SK-N-SH (cell line): Measurements from ENCODE around the gene CISD1. TPM values are rescaled to one million over a fixed set of nuclear protein-coding genes. Genes with fewer than 3 reads are reported as not detected.

ENCODE experiments used
- CTCF ChIA-PET: fragments of 300-600, 350-600 bp; formaldehyde crosslinking; extraction: SDS; loops from one replicate; lab custom pipeline; 2021; lab: Yijun Ruan, JAX
- POLR2A ChIA-PET: fragments of 350-600 bp; sonication (Branson Sonifier 250); formaldehyde crosslinking; extraction: SDS; loops from one replicate; lab custom pipeline; 2020; ENCODE audit warnings: antibody characterized with exemption, inconsistent platforms; lab: Yijun Ruan, JAX
- DNase-seq: peaks from one replicate; pipeline ENCODE4 v3.0.0; 2012
- H2AFZ ChIP-seq: fragments of 200-600 bp; sonication (generic); 2 replicates; pipeline ENCODE4 v1.8.1; 2016; ENCODE audit warnings: antibody characterized with exemption, mild to moderate bottlenecking, low read depth
- H3F3A ChIP-seq: fragments of 200-600 bp; sonication (generic); replicated peaks from 2 replicates; pipeline ENCODE3; 2016; ENCODE audit warnings: antibody characterized with exemption, mild to moderate bottlenecking; ENCODE audit not compliant: insufficient read depth
- H3K27ac ChIP-seq, 2 experiments: fragments of 200-500 bp in 1 of 2; fragments of 200-600 bp in 1 of 2; sonication (Bioruptor generic) in 1 of 2; sonication (generic), shearing (Covaris generic) in 1 of 2; 2 replicates each; pipeline versions ENCODE4 v1.5.1 to v1.6.1; 2014 to 2016; ENCODE audit warnings: low read depth in 2 of 2, inconsistent platforms in 1 of 2, low read length in 1 of 2, mild to moderate bottlenecking in 1 of 2, mixed read lengths in 1 of 2
- H3K27me3 ChIP-seq: fragments of 200-600 bp; sonication (generic), shearing (Covaris generic); 2 replicates; pipeline ENCODE4 v1.6.1; 2016; ENCODE audit warnings: mixed run types; ENCODE audit not compliant: insufficient read depth
- H3K36me3 ChIP-seq, 2 experiments: fragments of 200-500 bp in 1 of 2; fragments of 200-600 bp in 1 of 2; sonication (Bioruptor generic) in 1 of 2; sonication (generic) in 1 of 2; replicated peaks in 1 of 2; 2 replicates each; pipeline versions ENCODE3 to v1.5.1; 2014 to 2016; ENCODE audit warnings: low read length in 1 of 2, mild to moderate bottlenecking in 1 of 2; ENCODE audit not compliant: insufficient read depth in 2 of 2, control insufficient read depth in 1 of 2
- H3K4me1 ChIP-seq, 2 experiments: fragments of 200-500 bp in 1 of 2; fragments of 200-600 bp in 1 of 2; sonication (Bioruptor generic) in 1 of 2; sonication (generic), shearing (Covaris generic) in 1 of 2; 2 replicates each; pipeline versions ENCODE4 v1.5.1 to v1.6.1; 2014 to 2016; ENCODE audit warnings: low read depth in 1 of 2, low read length in 1 of 2, mixed run types in 1 of 2; ENCODE audit not compliant: insufficient read depth in 2 of 2, control insufficient read depth in 1 of 2
- H3K4me2 ChIP-seq: fragments of 200-600 bp; sonication (generic), shearing (Covaris generic); 2 replicates; pipeline ENCODE4 v1.6.1; 2017; ENCODE audit warnings: mixed run types
- H3K4me3 ChIP-seq, 2 experiments: fragments of 200-500 bp in 1 of 2; fragments of 200-600 bp in 1 of 2; sonication (Bioruptor generic) in 1 of 2; sonication (generic), shearing (Covaris generic) in 1 of 2; 2 replicates each; pipeline versions ENCODE4 v1.5.1 to v1.8.1; 2014 to 2016; ENCODE audit warnings: low read depth in 2 of 2, inconsistent platforms in 1 of 2, low read length in 1 of 2, mild to moderate bottlenecking in 1 of 2, mixed read lengths in 1 of 2, moderate library complexity in 1 of 2
- H3K79me2 ChIP-seq: fragments of 200-600 bp; sonication (generic); 2 replicates; pipeline ENCODE4 v1.8.1; 2017; ENCODE audit warnings: mild to moderate bottlenecking; ENCODE audit not compliant: insufficient read depth
- H3K9ac ChIP-seq: fragments of 200-600 bp; sonication (generic); 2 replicates; pipeline ENCODE4 v1.6.1; 2017; ENCODE audit warnings: mixed run types
- H3K9me2 ChIP-seq: fragments of 200-600 bp; sonication (generic); 2 replicates; pipeline ENCODE4 v1.6.1; 2017; ENCODE audit warnings: mixed run types
- H3K9me3 ChIP-seq: fragments of 200-600 bp; sonication (generic); 2 replicates; pipeline ENCODE4 v1.6.1; 2017; ENCODE audit warnings: mixed run types, mild to moderate bottlenecking, moderate library complexity
- H4K20me1 ChIP-seq: fragments of 200-600 bp; sonication (generic); 2 replicates; pipeline ENCODE4 v1.6.1; 2017; ENCODE audit warnings: mild to moderate bottlenecking, mixed run types; ENCODE audit not compliant: insufficient read depth
- CTCF ChIP-seq: fragments of 200-600 bp; sonication (generic); IDR thresholded peaks from 2 replicates; pipeline ENCODE4 v1.6.1; 2017; ENCODE audit warnings: antibody characterized with exemption, mild to moderate bottlenecking, moderate library complexity
- ELF1 ChIP-seq: IDR thresholded peaks from 2 replicates; pipeline ENCODE4 v1.4.0; 2012
- EZH2phosphoT487 ChIP-seq: fragments of 200-600 bp; sonication (generic); IDR thresholded peaks from 2 replicates; pipeline ENCODE4 v1.6.1; 2017; ENCODE audit warnings: low read depth, mixed run types, mild to moderate bottlenecking, antibody characterized with exemption, moderate library complexity, borderline replicate concordance
- FOXJ3 ChIP-seq: sonication (generic); formaldehyde crosslinking; IDR thresholded peaks from 2 replicates; pipeline ENCODE4 v1.5.1; 2020; ENCODE audit warnings: mild to moderate bottlenecking, missing genetic modification reagents
- FOXM1 ChIP-seq: IDR thresholded peaks from 2 replicates; pipeline ENCODE4 v1.4.0; 2012; ENCODE audit warnings: low read depth, mild to moderate bottlenecking
- GATA2 ChIP-seq: sonication (generic); formaldehyde crosslinking; IDR thresholded peaks from 2 replicates; pipeline ENCODE4 v1.5.0; 2020; ENCODE audit warnings: mild to moderate bottlenecking, missing genetic modification reagents
- MAX ChIP-seq: IDR thresholded peaks from 2 replicates; pipeline ENCODE4 v1.4.0; 2012; ENCODE audit warnings: low read depth
- NFIC ChIP-seq: IDR thresholded peaks from 2 replicates; pipeline ENCODE4 v1.4.0; 2012; ENCODE audit warnings: borderline replicate concordance
- POLR2AphosphoS5 ChIP-seq: IDR thresholded peaks from 2 replicates; pipeline ENCODE4 v1.6.1; 2012; ENCODE audit warnings: low read depth, low read length
- REST ChIP-seq: IDR thresholded peaks from 2 replicates; pipeline ENCODE4 v1.6.1; 2012; ENCODE audit warnings: mild to moderate bottlenecking, low read depth, low read length, moderate library complexity
- SIN3A ChIP-seq: IDR thresholded peaks from 2 replicates; pipeline ENCODE4 v1.6.1; 2012; ENCODE audit warnings: low read depth, mild to moderate bottlenecking, low read length, moderate library complexity, borderline replicate concordance
- SMC3 ChIP-seq: IDR thresholded peaks from 2 replicates; pipeline ENCODE4 v1.6.1; 2012; ENCODE audit warnings: low read depth, low read length, improper control_type of control experiment
- TAF1 ChIP-seq: IDR thresholded peaks from 2 replicates; pipeline ENCODE4 v1.6.1; 2012; ENCODE audit warnings: low read depth, mild to moderate bottlenecking, low read length, moderate library complexity, borderline replicate concordance
- TCF12 ChIP-seq: IDR thresholded peaks from 2 replicates; pipeline ENCODE4 v1.4.0; 2012
- TEAD4 ChIP-seq: IDR thresholded peaks from 2 replicates; pipeline ENCODE4 v1.4.0; 2012; ENCODE audit warnings: mild to moderate bottlenecking, borderline replicate concordance; ENCODE audit not compliant: insufficient read depth
- USF1 ChIP-seq: IDR thresholded peaks from 2 replicates; pipeline ENCODE4 v1.4.0; 2012; ENCODE audit warnings: low read depth, borderline replicate concordance
- ZBTB33 ChIP-seq: IDR thresholded peaks from 2 replicates; pipeline ENCODE4 v1.4.0; 2012; ENCODE audit warnings: low read depth, borderline replicate concordance
- WGBS: methylation state at CpG from one replicate; pipeline ENCODE4 v1.1.6; 2017; ENCODE audit warnings: low lambda C conversion rate; 5-methylcytosine and 5-hydroxymethylcytosine counted together
- polyA plus RNA-seq, 3 experiments: library from polyadenylated mRNA; depleted of rRNA; stranded (reverse); fragments of >200 nt; gene quantifications; 2 replicates each; pipeline ENCODE4 v1.2.3, GENCODE V29; 2012

Gene CISD1
- polyA plus RNA-seq, 1 of the 3 experiments (the other 2 are of a cell fraction): 34.1 TPM

- Histone ChIP-seq H3K4me2 (no peak overlapping the region), H3K9me2 (no peaks in the 10 kb centered on the region), H3K79me2 (peaks cover 63% of the 10 kb centered on the region), H3K4me3 (no peak overlapping the region), H3K27me3 (no peaks in the 10 kb centered on the region), H2AFZ (no peak overlapping the region), H3F3A (peaks cover 11% of the 10 kb centered on the region), H3K9ac (no peak overlapping the region), H3K4me1 (peaks cover 0 to 1% of the 10 kb centered on the region in 2 experiments; a peak in 2 of 4 replicates), H3K36me3 (peaks cover 0 to 16% of the 10 kb centered on the region in 2 experiments), H3K27ac (no peak overlapping the region)
- TF ChIP-seq USF1 (no peak), CTCF (0 out of 2 replicates have a peak, but pooled peaks have one; percentile 27)
- TF ChIP-seq, all 33 proteins: peak for 1
- ChIA-PET POLR2A (no interaction called here), CTCF (interaction anchor here (1.2 kb wide), 1 partner anchor 32 kb away, joined by 3 read pairs; no protein-coding TSS in a partner anchor)
- DNase-seq: no peak
- Histone ChIP-seq H3K9me3 (no peaks in the 10 kb centered on the region), H4K20me1 (no peaks in the 10 kb centered on the region)
- WGBS: 98% methylated on average over 4 of the region's 4 CpGs
These were observed 9.8 kb upstream of the CISD1 start for GRCh38 chr10:58258977-58259692.

- CTCF ChIA-PET: no interaction called here
- Histone ChIP-seq H3K79me2 (peaks cover 70% of the 10 kb centered on the region), H3F3A (peaks cover 11% of the 10 kb centered on the region), H3K4me3 (no peak overlapping the region), H4K20me1 (no peaks in the 10 kb centered on the region), H3K9ac (no peak overlapping the region), H2AFZ (no peak overlapping the region), H3K27me3 (no peaks in the 10 kb centered on the region), H3K4me2 (no peak overlapping the region), H3K9me3 (no peaks in the 10 kb centered on the region), H3K36me3 (peaks cover 0 to 16% of the 10 kb centered on the region in 2 experiments), H3K27ac (no peak overlapping the region), H3K4me1 (peaks cover 4 to 6% of the 10 kb centered on the region in 2 experiments; a peak in 2 of 4 replicates), H3K9me2 (no peaks in the 10 kb centered on the region)
- TF ChIP-seq EZH2phosphoT487 (no peak), USF1 (no peak), ZBTB33 (no peak), REST (no peak), SMC3 (no peak), TAF1 (no peak), SIN3A (no peak), GATA2 (no peak), MAX (no peak), POLR2AphosphoS5 (no peak), TCF12 (no peak), NFIC (no peak), FOXJ3 (CRISPR knock-in tag) (no peak), TEAD4 (no peak), ELF1 (no peak), FOXM1 (no peak)
- POLR2A ChIA-PET: no interaction called here
- DNase-seq: no peak
These were observed 8.6 kb upstream of the CISD1 start for GRCh38 chr10:58260334-58260733.
